CD14-positive monocyte (primary cell): ENCODE measurements around the gene TFAP2B. TPM values are rescaled to one million over a fixed set of nuclear protein-coding genes. Genes with fewer than 3 reads are reported as not detected.

ENCODE experiments used
- DNase-seq, 3 donors: peaks; one replicate each; pipeline ENCODE4 v3.0.0-alpha.2; 2011 to 2022
- H2AFZ ChIP-seq: 2 replicates; pipeline ENCODE4 v1.6.0; 2012; ENCODE audit warnings: mild to moderate bottlenecking, low read depth, low read length, inconsistent platforms; ENCODE audit not compliant: insufficient read depth, poor library complexity, severe bottlenecking
- H3K27ac ChIP-seq, 2 donors: 1 replicate in 1 of 2; 2 replicates in 1 of 2; pipeline ENCODE4 v1.5.1; 2012 to 2013; ENCODE audit warnings: low read length in 2 of 2, control low read depth in 1 of 2, inconsistent platforms in 1 of 2, low read depth in 1 of 2, mild to moderate bottlenecking in 1 of 2
- H3K27me3 ChIP-seq, 2 donors: one replicate each; pipeline versions ENCODE4 v1.6.0 to v1.6.1; 2011 to 2013; ENCODE audit warnings: low read length in 2 of 2; ENCODE audit not compliant: control insufficient read depth in 2 of 2, insufficient read depth in 2 of 2
- H3K36me3 ChIP-seq, 2 donors: replicated peaks in 1 of 2; 1 replicate in 1 of 2; 2 replicates in 1 of 2; pipeline versions ENCODE4 v1.5.1 to v1.6.1; 2012 to 2013; ENCODE audit warnings: low read length in 2 of 2, control low read depth in 1 of 2, inconsistent platforms in 1 of 2, mild to moderate bottlenecking in 1 of 2; ENCODE audit not compliant: insufficient read depth in 2 of 2, control insufficient read depth in 1 of 2
- H3K4me1 ChIP-seq, 2 donors: 1 replicate in 1 of 2; 2 replicates in 1 of 2; pipeline versions ENCODE4 v1.5.1 to v1.6.1; 2012 to 2013; ENCODE audit warnings: low read length in 2 of 2, control low read depth in 1 of 2, inconsistent platforms in 1 of 2, mild to moderate bottlenecking in 1 of 2, moderate library complexity in 1 of 2; ENCODE audit not compliant: insufficient read depth in 2 of 2, control insufficient read depth in 1 of 2
- H3K4me2 ChIP-seq: replicated peaks from 2 replicates; pipeline ENCODE3; 2012; ENCODE audit warnings: low read length, moderate library complexity, mild to moderate bottlenecking; ENCODE audit not compliant: poor library complexity, severe bottlenecking; ENCODE audit errors: extremely low read depth
- H3K4me3 ChIP-seq, 3 experiments: fragments of 200-600 bp in 1 of 3; sonication (generic) in 1 of 3; replicated peaks in 1 of 3; 1 replicate in 2 of 3; 2 replicates in 1 of 3; pipeline ENCODE4 v1.5.1; 2011 to 2013; ENCODE audit warnings: low read length in 3 of 3, mild to moderate bottlenecking in 3 of 3, control low read depth in 2 of 3, low read depth in 2 of 3, inconsistent platforms in 1 of 3, moderate library complexity in 1 of 3
- H3K79me2 ChIP-seq: 2 replicates; pipeline ENCODE4 v1.6.0; 2012; ENCODE audit warnings: mild to moderate bottlenecking, control low read depth, inconsistent platforms, low read length, moderate library complexity; ENCODE audit not compliant: insufficient read depth
- H3K9ac ChIP-seq: 2 replicates; pipeline ENCODE4 v1.6.0; 2017; ENCODE audit warnings: low read length, mild to moderate bottlenecking; ENCODE audit not compliant: insufficient read depth, poor library complexity, severe bottlenecking
- H3K9me3 ChIP-seq, 2 donors: replicated peaks in 1 of 2; 1 replicate in 1 of 2; 2 replicates in 1 of 2; pipeline versions ENCODE4 v1.5.1 to v1.6.1; 2012 to 2013; ENCODE audit warnings: low read length in 2 of 2, control low read depth in 1 of 2; ENCODE audit not compliant: control insufficient read depth in 1 of 2, insufficient read depth in 1 of 2
- H4K20me1 ChIP-seq: 2 replicates; pipeline ENCODE4 v1.6.0; 2012; ENCODE audit warnings: mild to moderate bottlenecking, low read length, control low read depth, moderate library complexity; ENCODE audit not compliant: insufficient read depth
- H3K27ac Mint-ChIP-seq, 7 donors: one replicate each; pipeline ENCODE4 v1.8.0; 2020; ENCODE audit warnings: mild to moderate bottlenecking in 7 of 7, mixed read lengths in 7 of 7, moderate library complexity in 6 of 7, inconsistent platforms in 2 of 7
- H3K27me3 Mint-ChIP-seq, 3 donors: one replicate each; pipeline ENCODE4 v1.8.0; 2021 to 2022; ENCODE audit warnings: low read depth in 3 of 3, mild to moderate bottlenecking in 3 of 3, mixed read lengths in 3 of 3, moderate library complexity in 3 of 3, inconsistent platforms in 1 of 3
- H3K36me3 Mint-ChIP-seq, 2 donors: one replicate each; pipeline ENCODE4 v1.8.0; 2020; ENCODE audit warnings: mixed read lengths in 2 of 2, inconsistent platforms in 1 of 2, mild to moderate bottlenecking in 1 of 2
- H3K4me1 Mint-ChIP-seq: one replicate; pipeline ENCODE4 v1.8.0; 2020; ENCODE audit warnings: mild to moderate bottlenecking, mixed read lengths
- H3K4me3 Mint-ChIP-seq, 2 donors: one replicate each; pipeline ENCODE4 v1.8.0; 2020; ENCODE audit warnings: mild to moderate bottlenecking in 2 of 2, mixed read lengths in 2 of 2, moderate library complexity in 1 of 2
- H3K9me3 Mint-ChIP-seq, 7 donors: one replicate each; pipeline ENCODE4 v1.8.0; 2020 to 2022; ENCODE audit warnings: mixed read lengths in 7 of 7, mild to moderate bottlenecking in 6 of 7, moderate library complexity in 6 of 7, inconsistent platforms in 2 of 7
- CTCF ChIP-seq: fragments of 200-600 bp; IDR thresholded peaks from one replicate; pipeline ENCODE4 v1.8.0; 2022; ENCODE audit warnings: antibody characterized with exemption, mild to moderate bottlenecking
- WGBS: methylation state at CpG from one replicate; pipeline ENCODE4 v1.1.5; 2013; ENCODE audit warnings: missing lambda C conversion rate; ENCODE audit not compliant: insufficient coverage; 5-methylcytosine and 5-hydroxymethylcytosine counted together
- intact Hi-C, 2 donors: fragments of 100-400 bp; cut with micrococcal nuclease; formaldehyde crosslinking; loops; one replicate each; pipeline versions ENCODE4 v1.15.0 to v1.15.1; 2023
- polyA plus RNA-seq, 3 donors: library from polyadenylated mRNA; depleted of rRNA in 1 of 3; unstranded in 2 of 3; stranded (reverse) in 1 of 3; fragments of 300-500 nt in 2 of 3; fragments of >200 nt in 1 of 3; fragmentation: Illumina TruSeq in 2 of 3; gene quantifications; 1 replicate in 2 of 3; 2 replicates in 1 of 3; pipeline ENCODE4 v1.2.3, GENCODE V29; 2012 to 2021

TFAP2B gene
- polyA plus RNA-seq, 3 donors, result not detected

- H3K4me3 ChIP-seq, result no peak overlapping the region
- intact Hi-C loops, result no loop called here
- Mint-ChIP-seq H3K4me3 (peak overlapping the region in 1 of 2 donors; percentile 68), H3K27ac (no peak overlapping the region), H3K36me3 (peaks cover 0 to 8% of the 10 kb centered on the region in 2 donors), H3K4me1 (no peaks in the 10 kb centered on the region), H3K27me3 (peaks cover 83 to 95% (median 89%) of the 10 kb centered on the region in 3 donors), H3K9me3 (peaks cover 0 to 17% (median 12%) of the 10 kb centered on the region in 7 donors)
- H4K20me1 ChIP-seq, result no peaks in the 10 kb centered on the region
- DNase-seq, result no peak
- H3K27me3 ChIP-seq, result peaks cover 92 to 100% of the 10 kb centered on the region in 2 donors
- no peak overlapping the region for H3K9ac ChIP-seq
- no peak overlapping the region for H3K27ac ChIP-seq
- H3K36me3 ChIP-seq, result no peaks in the 10 kb centered on the region
- no peak overlapping the region for H2AFZ ChIP-seq
- WGBS, result 8% methylated on average over 6 of the region's 19 CpGs
- TF ChIP-seq CTCF, result no peak
- no peak overlapping the region for H3K4me2 ChIP-seq
- no peaks in the 10 kb centered on the region for H3K4me1 ChIP-seq
- no peaks in the 10 kb centered on the region for H3K79me2 ChIP-seq
- H3K9me3 ChIP-seq, result peaks cover 0 to 51% of the 10 kb centered on the region in 2 donors
These were observed 7.5 kb downstream of the TFAP2B start for GRCh38 chr6:50826037-50826761.

GRCh38 chr6:50826803-50827202 lies 8.1 kb downstream of the TFAP2B start:
- WGBS, result no CpG with 5 or more reads among the region's 15 CpGs
- Mint-ChIP-seq H3K27me3 (peaks cover 83 to 95% (median 89%) of the 10 kb centered on the region in 3 donors), H3K27ac (no peak overlapping the region), H3K9me3 (peaks cover 0 to 16% (median 12%) of the 10 kb centered on the region in 7 donors), H3K4me3 (peak overlapping the region in 1 of 2 donors; percentile 28), H3K4me1 (no peaks in the 10 kb centered on the region), H3K36me3 (peaks cover 0 to 2% of the 10 kb centered on the region in 2 donors)
- no peak for DNase-seq
- Histone ChIP-seq H3K4me1 (no peaks in the 10 kb centered on the region), H3K4me3 (no peak overlapping the region), H4K20me1 (no peaks in the 10 kb centered on the region), H2AFZ (no peak overlapping the region), H3K27ac (no peak overlapping the region), H3K4me2 (no peak overlapping the region), H3K27me3 (peaks cover 92 to 100% of the 10 kb centered on the region in 2 donors), H3K36me3 (no peaks in the 10 kb centered on the region), H3K9ac (no peak overlapping the region), H3K9me3 (peaks cover 0 to 51% of the 10 kb centered on the region in 2 donors), H3K79me2 (no peaks in the 10 kb centered on the region)
- intact Hi-C loops, result no loop called here
- no peak for TF ChIP-seq CTCF
